GM18520 (cell line): Measurements from ENCODE around the gene GRIK1.

ENCODE experiments used
- ATAC-seq: cut with Tn5 transposase; IDR thresholded peaks from one replicate; pipeline ENCODE4 v1.9.1; 2021; ENCODE audit not compliant: unreplicated experiment

The GRIK1 gene

DNA sequence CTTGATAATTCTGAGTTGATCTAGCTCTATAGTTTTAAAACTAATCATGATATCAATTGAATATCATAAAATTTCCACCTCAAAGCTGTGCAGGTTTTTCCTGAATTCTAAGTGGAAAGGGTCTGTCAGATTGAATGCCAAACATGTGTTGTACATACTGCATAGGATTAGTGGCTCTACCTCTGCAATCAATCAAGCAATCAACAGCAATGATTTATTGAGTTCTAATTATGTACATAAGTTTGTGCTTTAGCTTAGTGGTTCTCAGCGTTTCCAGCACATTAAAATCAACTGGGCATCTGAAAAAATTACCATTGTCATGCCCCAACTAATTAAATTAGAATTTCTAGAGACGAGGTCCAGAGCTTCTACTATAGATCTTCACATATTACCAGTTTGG is 389.6 kb downstream of the GRIK1 start:
- ATAC-seq = no peak

DNA sequence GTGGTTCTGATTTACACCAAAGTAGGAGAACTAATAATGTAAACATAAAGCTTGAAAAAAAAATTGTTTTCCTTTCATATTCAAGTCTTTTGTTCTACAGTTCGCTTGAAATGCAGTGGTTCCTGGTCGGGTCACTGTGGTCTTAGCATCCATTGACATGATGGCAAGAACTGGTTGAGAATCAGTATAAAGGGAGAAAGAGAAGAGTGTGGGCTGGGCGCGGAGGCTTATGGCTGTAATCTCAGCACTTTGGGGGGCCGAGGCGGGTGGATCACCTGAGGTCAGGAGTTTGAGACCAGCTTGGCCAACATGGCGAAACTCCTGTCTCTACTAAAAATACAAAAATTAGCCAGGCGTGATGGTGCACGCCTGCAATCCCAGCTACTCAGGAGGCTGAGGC is 390.2 kb downstream of the GRIK1 start:
- ATAC-seq = no peak

DNA sequence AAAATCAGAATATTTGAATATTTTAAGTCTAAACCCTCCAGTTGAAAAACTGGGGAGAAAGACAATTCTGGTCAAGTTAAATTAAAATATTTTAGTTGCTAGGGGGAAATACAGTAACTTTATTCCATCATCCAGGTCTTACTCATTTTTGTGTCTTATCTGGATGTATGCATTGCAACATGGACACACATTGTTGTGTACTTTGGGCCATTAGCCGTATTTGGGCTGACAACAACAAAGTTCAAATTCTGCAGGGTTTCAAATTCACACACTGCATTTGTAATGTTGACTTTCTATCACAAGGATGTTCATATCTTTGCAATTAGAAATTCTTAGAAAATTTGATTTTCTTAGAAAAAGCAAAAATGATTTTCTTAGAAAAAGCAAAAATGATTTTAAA is 391.8 kb downstream of the GRIK1 start:
- no peak for ATAC-seq

DNA sequence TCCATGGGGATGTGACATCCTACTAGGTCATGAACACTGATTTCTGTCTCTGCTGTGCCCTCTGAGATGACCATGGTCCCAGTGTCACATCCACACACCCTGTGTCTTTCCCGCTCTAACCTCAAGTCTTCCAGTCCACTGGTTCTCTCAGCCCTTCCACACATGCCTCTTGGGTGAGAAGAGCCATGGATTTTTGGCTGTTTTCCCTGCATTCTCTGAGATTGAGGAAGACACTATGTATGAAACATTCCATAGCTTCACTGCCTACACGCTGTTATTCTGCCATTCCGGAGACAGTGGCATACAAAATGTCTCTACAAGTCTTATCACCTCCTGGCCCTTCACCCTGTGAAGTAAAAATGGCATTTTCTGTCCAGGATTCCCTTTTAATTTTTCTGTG is 393.7 kb downstream of the GRIK1 start:
- ATAC-seq = no peak

DNA sequence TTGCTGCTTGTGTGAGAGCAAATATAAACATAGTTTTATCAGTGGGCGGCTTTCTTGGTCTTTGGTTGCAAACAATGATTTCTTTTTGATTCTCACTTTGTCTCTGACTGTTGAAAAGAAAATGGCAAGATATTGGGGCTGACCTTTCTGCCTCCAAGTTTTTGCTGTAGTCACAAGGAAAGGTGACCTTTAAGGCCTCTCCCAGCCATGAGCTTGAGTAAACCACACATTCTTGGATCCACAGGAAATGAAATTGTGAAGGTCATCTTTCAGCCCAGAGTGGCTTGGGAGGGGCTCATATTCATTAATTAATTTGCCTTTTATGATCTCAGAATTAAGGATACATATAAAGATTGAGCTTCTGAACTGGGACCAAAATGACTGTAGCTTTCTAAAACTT is 399.5 kb downstream of the GRIK1 start:
- ATAC-seq = no peak

DNA sequence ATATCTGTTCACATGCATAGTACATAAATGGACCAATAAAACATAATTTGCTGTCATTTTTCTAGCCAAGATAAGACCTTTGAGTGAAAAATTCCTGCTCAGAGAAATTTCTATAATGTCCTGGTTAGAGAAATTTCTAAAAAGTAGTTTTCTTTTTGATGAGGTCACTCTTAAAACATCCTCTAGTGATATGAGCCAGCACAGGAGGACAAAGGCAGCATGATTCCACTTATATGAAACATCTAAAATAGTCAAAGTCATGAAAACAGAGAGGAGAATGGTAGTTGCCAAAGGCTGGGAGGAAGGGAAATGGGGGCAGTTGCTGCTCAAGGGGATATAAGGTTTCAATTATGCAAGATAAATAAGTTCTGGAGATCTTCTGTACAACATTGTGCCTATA is 401.7 kb downstream of the GRIK1 start:
- ATAC-seq = no peak

DNA sequence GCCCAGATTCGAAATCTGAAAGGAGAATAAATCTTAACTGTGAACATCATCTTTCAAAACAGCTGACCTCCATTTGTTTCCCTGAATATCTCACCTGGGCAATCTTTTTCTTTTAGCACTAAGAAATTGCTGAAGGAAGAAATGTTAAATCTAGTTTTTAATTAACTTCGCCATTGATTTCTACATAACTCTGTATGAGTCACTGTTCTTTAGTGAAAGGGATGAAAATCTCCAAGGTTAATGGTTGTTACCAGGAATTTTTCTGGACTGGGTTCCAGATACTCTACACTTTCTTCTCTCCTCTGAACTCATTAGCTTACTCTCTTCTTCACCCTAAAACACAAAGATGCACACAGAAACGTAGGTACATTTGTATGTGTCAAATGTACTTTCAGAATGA is 405.3 kb downstream of the GRIK1 start:
- no peak for ATAC-seq

DNA sequence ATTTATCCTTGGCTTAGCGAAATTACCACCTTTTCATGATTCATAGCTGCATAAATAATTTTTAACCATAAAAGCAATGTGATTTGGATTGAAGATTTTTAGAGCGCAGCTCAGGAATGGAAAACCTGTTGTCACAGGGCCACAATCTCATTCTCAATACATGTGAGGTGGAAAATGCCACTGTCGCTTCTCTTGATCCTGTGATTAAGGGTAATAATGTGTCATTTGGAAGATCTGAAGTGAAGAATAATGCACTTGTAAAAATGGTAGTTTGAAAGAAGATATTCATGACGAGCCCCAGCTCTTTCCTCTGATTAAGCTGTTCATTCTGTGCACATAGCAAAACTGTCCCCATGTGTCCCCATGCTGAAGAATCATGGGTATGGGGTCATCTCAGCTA is 410.7 kb downstream of the GRIK1 start:
- no peak for ATAC-seq

DNA sequence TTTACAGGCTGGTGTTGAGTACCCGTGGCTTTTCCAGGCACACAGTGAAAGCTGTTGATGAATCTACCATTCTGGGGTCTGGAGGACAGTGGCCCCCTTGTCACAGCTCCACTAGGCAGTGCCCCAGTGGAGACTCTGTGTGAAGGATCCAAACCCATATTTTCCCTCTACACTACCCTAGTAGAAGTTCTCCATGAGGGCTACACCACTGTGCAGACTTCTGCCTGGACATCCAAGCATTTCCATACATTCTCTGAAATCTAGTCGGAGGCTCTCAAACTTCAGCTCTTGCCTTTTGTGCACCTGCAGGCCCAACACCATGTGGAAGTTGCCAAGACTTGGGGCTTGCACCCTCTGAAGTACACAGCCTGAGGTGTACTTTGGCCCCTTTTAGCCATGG is 413.3 kb downstream of the GRIK1 start:
- ATAC-seq = no peak

DNA sequence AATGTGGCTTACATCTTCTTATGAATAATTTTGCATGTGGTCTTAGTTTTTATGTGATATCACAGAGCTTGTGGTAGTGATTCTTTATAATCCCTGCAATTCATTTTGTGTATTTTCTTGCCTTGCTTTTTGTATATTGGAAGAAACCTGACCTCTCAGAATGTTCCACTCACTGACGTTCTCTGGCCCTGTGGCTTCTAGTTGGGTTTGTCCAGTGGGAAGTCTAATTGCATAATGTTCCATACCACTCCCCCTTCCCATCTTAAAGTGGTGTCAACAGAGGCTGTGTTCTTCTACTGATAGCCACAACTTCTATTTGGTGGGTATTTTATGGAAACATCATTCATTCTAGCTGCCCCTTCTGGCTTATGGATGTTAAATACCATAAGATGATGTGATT is 415.7 kb downstream of the GRIK1 start:
- ATAC-seq = no peak

DNA sequence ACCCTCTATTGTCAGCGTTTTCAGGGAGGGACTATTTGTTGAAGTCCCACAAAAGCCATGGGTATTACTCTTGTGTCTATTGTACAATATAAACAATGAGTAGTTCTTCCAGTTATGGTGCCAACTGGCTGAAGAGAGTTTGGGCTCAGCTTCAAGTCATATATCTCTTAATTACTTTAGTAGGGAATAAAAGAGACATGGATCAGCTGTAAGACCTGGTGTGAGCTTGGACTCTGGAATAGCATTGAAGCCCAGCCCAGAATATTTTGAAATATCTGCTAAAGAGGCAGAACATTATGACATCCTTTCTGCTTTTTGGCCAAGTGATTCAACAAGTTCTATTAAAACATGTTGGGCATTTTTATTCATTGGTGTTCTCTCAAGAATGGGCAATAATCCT is 416.1 kb downstream of the GRIK1 start:
- no peak for ATAC-seq

DNA sequence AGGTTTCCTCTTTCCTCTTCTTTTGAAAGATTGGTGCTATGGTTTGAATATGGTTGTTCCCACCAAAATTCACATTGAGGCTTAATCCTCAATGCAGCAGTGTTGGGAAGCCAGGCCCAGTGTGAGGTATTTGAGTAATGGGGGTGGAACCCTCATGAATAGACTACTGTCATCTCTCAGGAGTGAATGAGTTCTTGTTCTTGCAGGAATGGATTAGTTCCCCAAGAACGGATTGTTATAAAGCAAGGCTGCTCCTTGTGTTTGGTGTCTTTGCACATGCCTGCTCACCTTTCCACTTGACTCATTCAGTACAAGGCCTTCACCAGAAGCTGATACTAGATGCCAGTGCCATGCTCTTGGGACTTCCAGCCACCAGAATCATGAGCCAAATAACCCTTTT is 417.9 kb downstream of the GRIK1 start:
- ATAC-seq = no peak

DNA sequence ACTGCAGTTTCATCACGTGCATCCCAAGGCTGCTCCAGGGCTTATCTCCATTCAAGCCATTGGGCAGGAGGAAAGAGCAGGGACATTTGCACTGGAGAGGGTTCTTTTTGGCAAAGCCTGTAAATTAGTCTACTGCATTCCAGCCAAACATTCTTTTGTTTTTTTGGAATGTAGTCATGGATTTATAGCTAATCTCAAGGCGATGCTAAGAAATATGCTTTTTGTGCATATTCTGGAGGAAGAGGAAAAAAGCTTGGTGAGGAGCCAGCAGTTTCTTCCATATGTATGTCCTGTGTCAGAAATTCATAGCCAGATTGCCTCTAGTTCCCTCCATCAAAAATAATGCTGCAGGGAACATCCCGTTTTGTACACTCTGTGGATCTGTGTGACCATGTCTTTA is 419.6 kb downstream of the GRIK1 start:
- no peak for ATAC-seq

DNA sequence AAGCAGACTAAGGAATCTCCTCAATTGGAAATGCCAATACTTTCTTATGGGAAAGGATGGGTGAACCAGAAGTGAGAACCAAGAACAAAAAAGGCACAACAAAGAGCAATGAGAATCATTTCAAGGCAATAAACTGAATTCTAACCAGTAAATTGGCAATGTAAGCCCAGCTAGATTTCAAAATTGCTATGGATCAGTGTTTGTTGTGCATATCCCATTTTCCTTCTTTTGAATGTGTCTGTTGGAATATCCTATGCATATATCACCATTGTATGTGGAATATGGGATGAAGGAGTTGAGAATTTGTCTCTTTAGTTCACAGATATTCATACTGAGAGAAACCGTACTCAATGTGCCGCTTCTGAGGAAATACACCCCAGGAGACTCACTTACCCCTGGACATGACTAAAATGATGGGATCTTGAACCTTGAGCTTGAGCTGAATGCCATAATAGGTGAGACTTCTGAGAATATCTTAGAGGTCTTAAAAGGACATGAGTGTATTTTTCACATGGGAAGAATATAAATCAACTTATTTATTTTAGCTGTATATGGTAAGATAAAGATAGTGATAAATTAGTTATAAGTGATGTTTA is 425.0 kb downstream of the GRIK1 start:
- no peak for ATAC-seq

DNA sequence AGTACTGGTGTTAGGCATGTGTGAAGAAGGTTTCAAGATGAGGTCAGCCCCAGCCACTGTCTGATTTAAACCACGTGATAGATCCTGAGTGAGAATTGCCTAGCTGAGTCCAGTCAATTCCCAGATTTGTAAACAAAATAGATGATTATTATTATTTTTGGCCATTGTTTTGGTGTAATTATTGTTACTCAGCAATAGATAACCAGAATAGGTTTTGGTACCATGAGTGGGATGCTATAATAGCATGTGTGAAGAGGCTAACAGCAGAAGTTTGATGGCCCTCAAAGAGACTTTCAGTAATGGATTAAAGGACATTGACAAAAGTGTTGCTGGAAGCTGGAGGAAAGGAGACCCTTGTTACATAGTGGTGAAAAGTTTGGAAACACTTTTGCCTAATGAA is 426.3 kb downstream of the GRIK1 start:
- no peak for ATAC-seq

DNA sequence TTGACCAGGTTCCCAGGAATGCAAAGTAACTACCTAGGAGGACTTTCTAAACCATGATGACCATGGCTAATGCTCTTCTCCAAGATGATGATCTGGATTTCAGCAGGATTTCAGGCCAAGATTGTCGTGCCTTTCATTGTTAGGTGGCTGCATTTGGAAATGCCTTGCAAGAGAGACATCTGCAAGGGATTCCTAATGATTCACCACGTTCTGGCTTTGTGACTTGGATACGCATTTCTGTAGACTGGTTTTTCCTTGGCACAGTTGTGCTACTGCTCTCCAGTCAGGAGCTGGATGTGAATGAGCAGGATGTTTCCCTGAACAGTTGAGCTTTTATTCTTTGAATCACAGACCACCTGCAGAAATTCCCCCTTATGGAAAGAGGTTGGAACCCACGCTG is 428.7 kb downstream of the GRIK1 start:
- no peak for ATAC-seq

DNA sequence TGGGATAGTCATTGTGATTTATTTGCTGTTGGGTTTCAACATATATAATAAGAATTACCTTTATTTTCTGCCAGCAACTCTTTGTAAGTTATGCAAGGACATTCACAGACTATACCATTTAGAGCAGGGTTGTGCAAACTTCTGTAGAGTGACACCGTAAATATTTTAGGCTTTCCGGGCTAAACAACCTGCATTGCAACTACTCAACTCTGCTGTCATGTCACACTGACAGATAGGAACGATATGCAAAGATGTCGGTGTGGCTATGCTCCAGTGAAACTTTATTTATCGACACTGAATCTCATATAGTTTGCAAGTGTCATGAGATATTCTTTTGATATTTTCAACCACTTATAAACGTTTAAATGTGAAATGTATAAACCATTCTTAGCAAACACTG is 430.7 kb downstream of the GRIK1 start:
- ATAC-seq = no peak

DNA sequence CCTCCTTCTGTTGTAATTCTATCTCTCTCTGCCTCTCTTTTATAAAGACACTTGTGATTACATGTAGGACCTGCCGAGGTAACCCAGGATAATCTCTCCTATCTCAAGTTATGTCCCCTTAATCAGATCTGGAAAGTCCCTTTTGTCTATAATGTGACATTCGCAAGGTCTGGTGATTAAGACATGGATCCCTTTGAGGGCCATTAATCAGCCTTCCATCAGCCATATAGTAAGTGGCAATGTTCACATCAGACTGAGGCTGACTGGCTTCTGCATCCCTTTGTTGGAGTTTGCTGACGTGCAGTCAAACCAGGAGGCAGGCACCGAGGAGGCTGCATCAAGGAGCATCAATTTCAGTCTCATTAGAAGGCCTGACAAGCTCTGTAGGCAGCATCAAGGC is 431.5 kb downstream of the GRIK1 start:
- ATAC-seq = no peak

DNA sequence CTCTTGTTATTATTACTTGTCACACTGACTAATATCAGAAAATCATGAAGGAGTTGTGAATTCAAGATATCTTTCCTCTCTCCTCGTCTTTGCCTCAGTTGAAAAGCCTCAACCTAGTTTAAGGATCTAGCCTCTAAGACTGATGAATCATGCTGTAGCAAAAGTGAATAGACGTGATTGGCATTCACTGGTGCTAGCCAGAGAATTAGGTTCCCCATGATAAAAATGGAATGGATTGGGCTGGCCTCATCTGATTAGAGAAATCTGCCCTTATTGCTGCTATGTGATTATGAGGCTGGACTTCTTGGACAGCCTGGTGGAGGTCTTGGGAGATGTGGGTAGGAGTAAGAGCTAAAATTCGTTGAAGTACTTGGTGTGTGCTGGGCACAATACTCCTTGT is 432.8 kb downstream of the GRIK1 start:
- no peak for ATAC-seq

DNA sequence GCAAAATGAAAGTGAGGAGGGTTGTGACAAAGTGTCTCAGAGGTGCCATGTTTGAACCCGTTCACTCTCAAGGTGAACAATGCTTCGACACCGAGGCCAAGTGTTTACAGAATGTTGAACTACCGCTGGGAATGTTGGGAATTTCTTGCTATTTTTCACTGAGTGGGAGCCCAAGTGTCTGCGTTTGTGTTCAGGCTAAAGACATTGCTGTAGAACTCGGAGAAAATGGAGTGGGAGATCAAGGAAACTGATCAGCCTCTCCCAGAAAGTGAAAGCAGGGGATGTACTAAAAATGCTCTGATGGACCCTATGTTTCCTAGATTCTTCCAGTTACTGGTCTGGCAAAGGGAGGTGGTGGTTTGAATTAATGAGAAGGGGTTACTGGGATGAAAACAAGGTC is 433.6 kb downstream of the GRIK1 start:
- ATAC-seq = no peak

DNA sequence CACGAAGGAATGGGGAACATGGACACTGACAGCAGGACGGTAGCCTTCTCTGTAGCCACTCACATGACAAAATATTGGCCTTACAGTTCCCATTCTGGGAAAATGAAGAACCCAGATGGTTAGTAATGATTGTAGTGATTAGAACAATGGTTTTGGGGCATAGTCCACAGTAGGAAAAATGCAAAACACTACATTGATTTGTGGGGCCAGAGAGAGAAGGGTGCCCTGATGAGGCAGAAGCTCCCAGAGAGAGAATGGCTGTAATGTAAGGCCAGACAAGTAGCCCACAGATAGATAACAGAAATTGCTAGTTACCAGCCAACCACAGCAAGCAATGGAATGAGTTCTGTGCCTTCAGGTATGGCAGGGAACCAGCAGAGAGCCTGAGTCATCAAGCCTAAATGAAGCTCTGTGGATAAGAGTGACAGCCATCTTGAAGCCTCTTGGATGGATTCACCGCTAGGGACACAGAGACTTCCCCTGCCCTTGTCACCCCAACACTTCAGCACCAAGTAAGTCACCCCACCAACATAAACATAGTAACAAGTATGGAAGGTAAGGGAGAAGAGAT is 435.0 kb downstream of the GRIK1 start:
- ATAC-seq = no peak

DNA sequence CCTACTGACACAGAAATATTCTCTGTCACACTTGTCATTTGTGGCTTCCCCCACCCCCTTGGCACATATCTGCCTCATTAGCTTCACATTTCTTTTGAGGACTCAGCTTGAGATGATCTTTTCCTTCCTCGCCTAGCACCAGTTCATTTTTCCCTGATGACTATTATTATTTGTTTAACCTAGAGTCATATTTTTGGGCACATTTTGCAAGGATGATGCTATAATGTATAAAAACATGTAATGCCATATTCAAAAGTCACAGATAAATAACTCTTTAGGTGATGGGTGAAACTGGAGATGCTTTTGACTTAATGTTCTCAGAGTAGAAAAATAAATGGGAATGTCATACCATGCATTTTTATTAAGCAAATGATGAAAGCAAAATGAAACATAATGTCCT is 438.3 kb downstream of the GRIK1 start:
- no peak for ATAC-seq

DNA sequence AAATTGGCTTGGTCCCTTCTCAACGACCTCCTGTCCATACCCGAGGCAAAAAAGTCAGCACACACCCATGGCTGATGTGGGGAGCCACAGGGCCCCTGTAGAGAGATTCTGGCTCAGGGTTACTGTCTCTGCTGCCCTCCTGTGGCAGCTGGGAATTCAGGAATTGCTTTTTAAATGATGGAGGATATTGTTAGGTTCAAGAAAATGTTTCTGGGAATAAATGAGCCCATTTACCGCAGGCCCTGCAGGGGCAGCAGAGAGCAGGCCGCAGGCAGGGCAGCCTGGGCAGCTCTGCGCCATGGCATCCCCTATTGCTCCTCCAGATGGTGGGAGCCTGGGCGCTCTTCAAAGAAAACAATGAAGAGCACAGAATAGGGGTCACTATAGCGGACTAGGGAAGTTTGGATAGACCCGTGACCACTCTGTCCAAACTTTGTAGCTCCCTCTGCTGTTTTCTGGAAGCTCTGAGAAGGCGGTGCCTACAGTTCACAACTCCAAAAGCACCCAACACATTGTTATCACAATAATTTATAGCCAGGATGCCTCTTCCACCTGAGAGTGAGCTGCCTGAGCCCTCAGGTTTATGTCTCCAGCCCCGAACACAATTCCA is 440.0 kb downstream of the GRIK1 start:
- ATAC-seq = no peak
